HEK293T (cell line): ENCODE measurements around the gene ARHGEF35.
"Not testable (repeated sequence)": the region's sequence is repeated elsewhere in the genome, so short reads cannot be mapped to it uniquely, and the experiment has no call there.

Experiments used
- CTBP1 ChIP-seq: fragments of 450-650 bp; IDR thresholded peaks from 2 replicates; pipeline ENCODE4 v1.6.1; 2016; ENCODE audit warnings: borderline replicate concordance
- FOXA1 ChIP-seq: fragments of 450-650 bp; IDR thresholded peaks from 2 replicates; pipeline ENCODE4 v1.6.1; 2016; ENCODE audit warnings: mild to moderate bottlenecking
- FOXM1 ChIP-seq: fragments of 450-650 bp; IDR thresholded peaks from 2 replicates; pipeline ENCODE4 v1.6.1; 2017; ENCODE audit warnings: mild to moderate bottlenecking, borderline replicate concordance
- LEF1 ChIP-seq: fragments of 450-650 bp; IDR thresholded peaks from 2 replicates; pipeline ENCODE4 v1.6.1; 2017; ENCODE audit warnings: mild to moderate bottlenecking, borderline replicate concordance
- SP1 ChIP-seq: fragments of 450-650 bp; IDR thresholded peaks from 2 replicates; pipeline ENCODE4 v1.6.1; 2017
- SUZ12 ChIP-seq: fragments of 450-650 bp; IDR thresholded peaks from 2 replicates; pipeline ENCODE4 v1.6.1; 2016; ENCODE audit warnings: mild to moderate bottlenecking
- TARDBP ChIP-seq: fragments of 450-650 bp; IDR thresholded peaks from 2 replicates; pipeline ENCODE4 v1.6.1; 2016
- ZNF384 ChIP-seq: fragments of 450-650 bp; IDR thresholded peaks from 2 replicates; pipeline ENCODE4 v1.6.1; 2016

GRCh38 chr7:144205306-144205705, 9.7 kb upstream of the ARHGEF35 start:
- not testable (repeated sequence) for TF ChIP-seq FOXM1, SP1, CTBP1, TARDBP, SUZ12, FOXA1, ZNF384, LEF1
